Peyer's patch (tissue), 4 donors: ENCODE results near the gene EXOG. TPM values are rescaled to one million over a fixed set of nuclear protein-coding genes. Genes with fewer than 3 reads are reported as not detected.
A peak's percentile ranks its signal among the peaks of the same experiment; 100 is the strongest.

Experiments used
- DNase-seq, 3 donors: peaks; one replicate each; pipeline ENCODE4 v3.0.0-alpha.2; 2017 to 2019
- H3K27ac ChIP-seq, 4 donors: fragments of 200-600 bp; sonication (generic); one replicate each; pipeline ENCODE4 v1.5.1; 2016 to 2019
- H3K27me3 ChIP-seq, 2 donors: fragments of 200-600 bp; sonication (generic); one replicate each; pipeline ENCODE4 v1.5.1; 2019
- H3K36me3 ChIP-seq, 3 donors: fragments of 200-600 bp; sonication (generic); one replicate each; pipeline ENCODE4 v1.5.1; 2016 to 2019
- H3K4me1 ChIP-seq, 4 donors: fragments of 200-600 bp; sonication (generic); one replicate each; pipeline ENCODE4 v1.5.1; 2016 to 2019
- H3K4me3 ChIP-seq, 4 donors: fragments of 200-600 bp; sonication (generic); 1 replicate in 3 of 4; 2 replicates in 1 of 4; pipeline ENCODE4 v1.5.1; 2016 to 2019; ENCODE audit warnings: mild to moderate bottlenecking in 1 of 4
- H3K9me3 ChIP-seq, 4 donors: fragments of 200-600 bp; sonication (generic); one replicate each; pipeline ENCODE4 v1.5.1; 2016 to 2019; ENCODE audit warnings: mild to moderate bottlenecking in 1 of 4
- CTCF ChIP-seq, 6 experiments: fragments of 450-650 bp in 4 of 6; fragments of 200-600 bp in 2 of 6; sonication (generic) in 1 of 6; IDR thresholded peaks; one replicate each; pipeline ENCODE4 v1.5.1; 2017 to 2019; ENCODE audit warnings: antibody characterized with exemption in 6 of 6, mild to moderate bottlenecking in 3 of 6, moderate library complexity in 1 of 6
- POLR2A ChIP-seq, 2 donors: fragments of 450-650 bp; IDR thresholded peaks; one replicate each; pipeline ENCODE4 v1.5.1; 2017; ENCODE audit warnings: antibody characterized with exemption in 2 of 2, mild to moderate bottlenecking in 2 of 2, moderate library complexity in 2 of 2
- total RNA-seq, 4 donors: library from RNA; depleted of rRNA; stranded (reverse); fragments of >200 nt; gene quantifications; one replicate each; pipeline ENCODE4 v1.1.0, GENCODE V29; 2016

EXOG gene
- total RNA-seq, 4 donors from 2014 or later: 11.4 to 44.6 (median 17.2) TPM

- Histone ChIP-seq H3K27me3 (no peaks in the 10 kb centered on the region), H3K4me1 (peaks cover 0 to 16% (median 6%) of the 10 kb centered on the region in 4 donors), H3K9me3 (no peaks in the 10 kb centered on the region), H3K4me3 (peak overlapping the region; percentile 68 to 94 (median 76)), H3K36me3 (no peaks in the 10 kb centered on the region), H3K27ac (peak overlapping the region; percentile 58 to 94 (median 80))
- TF ChIP-seq POLR2A (IDR thresholded peaks at IDR 0.05): peak; percentile 41 to 86
- TF ChIP-seq CTCF (IDR thresholded peaks at IDR 0.05): peak in 2 of 6 experiments; percentile 13 to 21
- peak in 2 of 3 donors; percentile 73 to 84 for DNase-seq
Measured at GRCh38 chr3:38454178-38454883, 41.8 kb upstream of the EXOG start.

GRCh38 chr3:38454884-38455638 is 41.1 kb upstream of the EXOG start:
- peak; percentile 34 to 88 (median 83) for DNase-seq
- TF ChIP-seq CTCF (IDR thresholded peaks at IDR 0.05) (no peak), POLR2A (IDR thresholded peaks at IDR 0.05) (peak in 1 of 2 donors; percentile 54)
- Histone ChIP-seq H3K4me1 (peaks cover 0 to 20% (median 6%) of the 10 kb centered on the region in 4 donors), H3K9me3 (no peaks in the 10 kb centered on the region), H3K36me3 (no peaks in the 10 kb centered on the region), H3K27me3 (no peaks in the 10 kb centered on the region), H3K27ac (peak overlapping the region; percentile 58 to 94 (median 80)), H3K4me3 (peak overlapping the region; percentile 68 to 94 (median 76))

GRCh38 chr3:38455639-38456430 is 40.3 kb upstream of the EXOG start:
- TF ChIP-seq CTCF (IDR thresholded peaks at IDR 0.05) (no peak), POLR2A (IDR thresholded peaks at IDR 0.05) (no peak)
- Histone ChIP-seq H3K4me1 (peaks cover 0 to 25% (median 6%) of the 10 kb centered on the region in 4 donors), H3K36me3 (no peaks in the 10 kb centered on the region), H3K9me3 (no peaks in the 10 kb centered on the region), H3K27ac (peak overlapping the region; percentile 58 to 94 (median 80)), H3K4me3 (peak overlapping the region; percentile 68 to 94 (median 76)), H3K27me3 (no peaks in the 10 kb centered on the region)
- DNase-seq: no peak

- Histone ChIP-seq H3K4me3 (no peak overlapping the region), H3K27ac (no peak overlapping the region), H3K27me3 (no peaks in the 10 kb centered on the region), H3K36me3 (no peaks in the 10 kb centered on the region), H3K9me3 (peaks cover 0 to 4% (median 0%) of the 10 kb centered on the region in 4 donors), H3K4me1 (peaks cover 0 to 31% (median 6%) of the 10 kb centered on the region in 4 donors)
- TF ChIP-seq POLR2A (IDR thresholded peaks at IDR 0.05) (no peak), CTCF (IDR thresholded peaks at IDR 0.05) (peak in 2 of 6 experiments; percentile 38 to 39)
- no peak for DNase-seq
Measured at GRCh38 chr3:38457111-38458003, 38.8 kb upstream of the EXOG start.
